GM21367 (cell line): ENCODE results near the gene PSMC4.
"Not testable (repeated sequence)": the region's sequence is repeated elsewhere in the genome, so short reads cannot be mapped to it uniquely, and the experiment has no call there.

Experiments used
- ATAC-seq: cut with Tn5 transposase; IDR thresholded peaks from one replicate; pipeline ENCODE4 v1.9.1; 2021; ENCODE audit not compliant: unreplicated experiment

The PSMC4 gene

DNA sequence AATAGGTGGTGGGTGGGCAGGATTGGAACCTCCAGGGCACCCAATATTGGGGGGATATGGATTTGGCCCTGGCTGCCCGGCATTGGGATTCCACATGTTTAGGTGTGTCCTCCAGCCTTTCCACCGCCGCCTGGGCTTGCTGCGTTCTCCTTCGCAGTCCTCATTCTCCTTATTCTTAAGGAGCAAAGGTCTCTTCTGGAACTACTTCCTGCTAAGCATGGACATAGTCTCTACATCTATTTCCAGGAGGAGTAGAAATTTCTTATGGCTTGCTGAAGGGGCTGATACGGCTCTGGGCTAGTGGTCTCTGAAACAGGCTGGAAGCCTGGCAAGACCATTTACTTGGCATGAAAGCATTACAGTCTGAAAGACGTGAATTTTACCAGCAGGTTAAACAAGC lies 27.4 kb upstream of the PSMC4 start:
- ATAC-seq = no peak

DNA sequence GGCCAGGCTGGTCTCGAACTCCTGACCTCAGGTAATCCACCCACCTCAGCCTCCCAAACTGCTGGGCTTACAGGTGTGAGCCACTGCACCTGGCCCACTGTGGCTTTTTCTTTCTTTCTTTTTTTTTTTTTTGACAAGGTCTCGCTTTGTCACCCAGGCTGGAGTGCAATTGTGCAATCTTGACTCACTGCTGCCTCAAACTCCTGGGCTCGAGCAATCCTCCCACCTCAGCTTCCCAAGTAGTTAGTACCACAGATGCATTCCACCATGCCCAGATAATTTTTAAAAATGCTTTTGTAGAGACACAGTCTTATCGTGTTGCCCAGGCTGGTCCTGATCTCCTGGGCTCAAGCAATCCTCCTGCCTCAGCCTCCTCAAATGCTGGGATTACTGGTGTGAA lies 24.4 kb upstream of the PSMC4 start:
- ATAC-seq = no peak

DNA sequence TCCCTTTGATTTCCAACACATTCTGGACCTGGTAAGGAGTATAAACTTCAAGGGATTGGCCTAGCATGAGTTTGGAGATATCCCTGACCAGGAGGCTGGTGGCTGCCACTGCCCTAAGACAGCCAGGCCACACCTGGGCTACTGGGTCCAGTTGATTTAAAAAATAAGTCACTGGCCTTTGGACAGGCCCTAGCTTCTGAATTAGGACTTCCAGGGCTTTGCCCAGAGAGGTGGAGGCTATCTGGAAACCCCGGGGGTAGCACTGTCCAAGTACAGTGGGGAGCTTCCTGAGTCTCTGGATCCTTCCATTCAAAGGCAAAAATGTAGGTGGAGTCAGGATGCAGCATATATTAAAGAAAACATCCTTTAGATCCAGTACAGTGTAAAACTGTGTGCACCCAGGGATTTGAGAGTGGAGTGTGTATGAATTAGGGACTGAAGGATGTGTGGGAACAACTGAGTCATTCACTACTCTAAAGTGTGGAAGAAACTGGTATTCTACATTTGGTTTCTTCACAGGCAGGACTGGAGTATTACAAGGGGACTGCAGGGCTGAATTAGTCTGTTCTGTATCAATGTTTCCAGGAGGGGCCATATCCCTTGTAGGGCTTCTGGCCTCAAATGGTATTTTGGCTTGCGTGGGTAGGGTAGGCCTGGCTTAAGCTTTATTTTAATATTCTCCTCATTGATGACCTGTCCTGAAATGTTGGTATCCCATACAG lies 21.8 kb upstream of the PSMC4 start:
- ATAC-seq = no peak

DNA sequence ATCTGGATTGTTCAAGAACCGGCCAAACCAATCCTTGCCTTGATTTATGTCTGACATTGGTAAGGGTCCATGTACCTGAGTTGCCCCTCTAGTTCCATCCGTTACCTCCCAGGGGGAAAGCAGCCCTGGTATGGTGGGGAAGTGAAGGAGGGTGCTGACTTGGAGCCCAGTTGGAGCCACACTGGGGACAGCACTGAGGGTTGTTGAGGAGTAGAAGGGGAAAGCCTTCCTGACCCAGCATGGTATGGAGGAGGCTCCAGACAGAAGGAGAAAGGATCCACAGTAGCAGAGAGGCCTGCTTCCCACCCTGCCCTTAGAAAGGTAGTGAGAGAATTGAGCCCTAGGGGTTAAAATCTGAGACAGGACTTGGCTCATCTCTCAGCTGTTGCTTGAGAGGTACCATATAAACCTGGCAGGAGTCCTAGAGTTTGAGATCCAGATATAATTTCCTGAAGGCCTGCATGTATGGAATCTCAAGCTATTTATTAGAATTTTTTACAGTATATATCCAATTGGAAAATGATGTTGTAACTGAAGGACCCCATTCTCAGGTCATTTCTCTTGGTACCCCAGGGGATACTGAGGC lies 19.8 kb upstream of the PSMC4 start:
- ATAC-seq = no peak

DNA sequence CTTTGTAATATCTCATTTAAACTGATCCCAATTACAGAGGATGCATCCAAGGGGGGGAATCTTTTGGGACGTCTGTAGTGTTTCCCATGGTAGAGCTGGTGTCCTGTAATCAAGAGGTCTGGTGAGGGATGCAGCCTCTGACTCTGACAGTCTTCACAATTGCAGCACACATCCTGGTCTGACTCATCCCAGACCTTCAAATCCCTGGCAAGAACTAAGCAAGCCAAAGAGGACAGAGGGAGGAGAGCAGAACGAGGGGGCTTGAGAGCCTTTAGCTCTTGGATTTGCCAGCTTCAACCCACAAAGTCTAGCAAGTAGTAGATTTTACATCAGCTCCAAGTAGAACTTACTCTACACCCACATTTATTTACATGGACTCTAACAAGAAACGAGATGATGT lies 19.3 kb upstream of the PSMC4 start:
- no peak for ATAC-seq

DNA sequence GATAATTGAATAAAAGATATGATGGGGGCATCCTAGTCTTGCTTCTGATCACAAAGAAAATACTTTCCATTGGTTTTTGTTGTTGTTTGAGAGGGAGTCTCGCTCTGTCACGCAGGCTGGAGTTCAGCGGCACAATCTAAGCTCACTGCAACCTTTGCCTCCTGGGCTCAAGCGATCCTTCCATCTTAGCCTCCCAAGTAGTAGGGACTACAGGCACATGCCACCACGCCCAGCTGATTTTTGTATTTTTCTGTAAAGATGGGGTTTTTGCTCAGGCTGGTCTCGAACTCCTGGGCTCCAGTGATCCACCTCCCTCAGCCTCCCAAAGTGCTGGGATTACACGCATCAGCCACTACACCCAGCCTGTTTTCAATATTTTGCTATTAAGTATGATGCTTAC lies 17.1 kb upstream of the PSMC4 start:
- ATAC-seq = no peak

DNA sequence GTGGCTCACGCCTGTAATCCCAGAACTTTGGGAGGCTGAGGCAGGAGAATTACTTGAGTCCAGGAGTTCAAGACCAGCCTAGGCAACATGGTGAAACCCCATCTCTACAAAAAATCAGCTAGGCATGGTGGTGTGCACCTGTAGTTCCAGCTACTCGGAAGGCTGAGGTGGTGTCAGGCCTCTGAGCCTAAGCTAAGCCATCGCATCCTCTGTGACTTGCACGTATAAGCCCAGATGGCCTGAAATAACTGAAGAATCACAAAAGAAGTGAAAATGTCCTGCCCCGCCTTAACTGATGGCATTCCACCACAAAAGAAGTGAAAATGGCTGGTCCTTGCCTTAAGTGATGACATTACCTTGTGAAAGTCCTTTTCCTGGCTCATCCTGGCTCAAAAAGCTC lies 13.1 kb upstream of the PSMC4 start:
- not testable (repeated sequence) for ATAC-seq

DNA sequence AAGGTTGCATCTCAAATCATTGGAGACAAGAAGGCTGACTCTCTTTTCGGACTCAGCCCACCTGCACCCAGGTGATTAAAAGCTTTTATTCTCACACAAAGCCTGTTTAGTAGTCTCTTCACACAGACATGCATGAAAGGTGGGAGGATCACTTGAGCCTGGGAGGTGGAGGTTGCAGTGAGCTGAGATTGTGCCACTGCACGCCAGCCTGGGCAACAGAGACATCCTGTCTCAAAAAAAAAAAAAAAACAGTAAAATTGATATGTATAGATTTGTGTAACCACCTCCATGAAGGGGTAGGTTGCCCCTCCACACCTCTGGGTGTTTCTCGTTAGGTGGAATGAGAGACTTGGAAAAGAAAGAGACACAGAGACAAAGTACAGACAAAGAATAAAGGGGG lies 12.0 kb upstream of the PSMC4 start:
- not testable (repeated sequence) for ATAC-seq

DNA sequence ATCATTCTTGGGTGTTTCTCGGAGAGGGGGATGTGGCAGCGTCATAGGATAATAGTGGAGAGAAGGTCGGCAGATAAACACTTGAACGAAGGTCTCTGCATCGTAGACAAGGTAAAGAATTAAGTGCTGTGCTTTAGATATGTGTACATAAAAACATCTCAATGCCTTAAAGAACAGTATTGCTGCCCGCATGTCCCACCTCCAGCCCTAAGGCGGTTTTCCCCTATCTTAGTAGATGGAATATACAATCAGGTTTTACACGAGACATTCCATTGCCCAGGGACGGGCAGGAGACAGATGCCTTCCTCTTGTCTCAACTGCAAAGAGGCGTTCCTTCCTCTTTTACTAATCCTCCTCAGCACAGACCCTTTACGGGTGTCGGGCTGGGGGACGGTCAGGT lies 11.6 kb upstream of the PSMC4 start:
- ATAC-seq = not testable (repeated sequence)

DNA sequence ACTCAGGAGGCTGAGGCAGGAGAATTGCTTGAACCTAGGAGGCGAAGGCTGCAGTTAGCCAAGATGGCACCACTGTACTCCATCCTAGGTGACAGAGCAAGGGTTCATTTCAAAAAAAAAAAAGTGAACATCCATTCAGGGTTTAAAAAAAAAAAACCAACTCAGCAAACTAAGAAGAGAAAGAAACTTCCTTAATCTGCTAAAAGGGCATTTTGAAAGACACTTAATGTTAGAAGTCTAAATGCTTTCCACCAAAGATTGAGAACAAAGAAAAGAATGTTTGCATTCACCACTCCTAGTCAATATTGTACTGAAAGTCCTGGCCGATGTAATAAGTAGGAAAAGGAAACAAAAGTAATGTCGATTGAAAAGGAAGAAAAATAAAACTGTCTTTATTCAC lies 7.1 kb upstream of the PSMC4 start:
- no peak for ATAC-seq

DNA sequence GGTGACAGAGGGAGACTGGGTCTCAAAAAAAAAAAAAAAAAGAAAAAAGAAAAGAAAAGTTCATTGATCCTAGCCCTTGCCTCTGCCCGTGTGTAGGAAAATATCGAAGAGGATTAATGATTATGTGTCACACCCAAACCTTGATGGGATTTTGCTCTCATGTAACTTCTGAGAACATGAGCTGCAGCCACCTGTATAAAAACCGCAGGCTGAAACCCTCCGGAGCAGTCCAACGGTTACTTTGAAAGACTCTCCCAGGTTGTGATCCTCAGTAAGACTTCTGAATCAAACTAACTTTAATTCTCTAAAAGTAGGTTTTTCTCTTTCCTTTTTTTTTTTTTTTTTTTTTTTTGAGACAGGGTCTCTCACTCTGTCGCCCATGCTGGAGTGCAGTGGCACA lies 4.3 kb upstream of the PSMC4 start:
- no peak for ATAC-seq

DNA sequence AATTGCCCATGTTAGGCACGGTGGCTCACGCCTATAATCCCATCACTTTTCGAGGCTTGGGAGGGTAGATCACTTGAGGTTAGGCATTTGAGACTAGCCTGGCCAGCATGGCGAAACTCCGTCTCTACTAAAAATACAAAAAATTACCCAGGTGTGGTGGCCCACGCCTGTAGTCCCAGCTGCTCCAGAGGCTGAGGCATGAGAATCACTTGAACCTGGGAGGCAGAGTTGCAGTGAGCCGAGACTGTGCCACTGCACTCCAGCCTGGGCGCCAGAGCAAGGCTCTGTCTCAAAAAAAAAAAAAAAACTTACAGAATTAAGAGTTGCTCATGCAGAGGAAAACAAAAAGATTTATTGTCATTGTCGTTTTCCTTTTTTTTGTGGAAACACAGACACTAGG lies 3.4 kb upstream of the PSMC4 start:
- no peak for ATAC-seq

DNA sequence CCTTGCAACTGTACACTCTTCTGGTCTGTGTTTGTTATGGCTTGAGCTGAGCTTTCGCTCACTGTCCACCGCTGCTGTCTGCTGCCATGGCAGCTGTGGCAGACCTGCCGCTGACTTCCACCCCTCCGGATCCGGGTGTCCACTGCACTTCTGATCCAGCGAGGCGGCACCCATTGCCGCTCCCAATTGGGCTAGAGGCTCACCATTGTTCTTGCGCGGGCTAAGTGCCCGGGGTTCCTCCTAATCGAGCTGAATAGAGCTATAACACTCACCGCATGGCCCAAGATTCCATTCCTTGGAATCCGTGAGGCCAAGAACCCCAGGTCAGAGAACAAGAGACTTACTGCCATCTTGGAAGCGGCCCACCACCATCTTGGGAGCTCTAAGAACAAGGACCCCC lies 2.2 kb upstream of the PSMC4 start:
- no peak for ATAC-seq

DNA sequence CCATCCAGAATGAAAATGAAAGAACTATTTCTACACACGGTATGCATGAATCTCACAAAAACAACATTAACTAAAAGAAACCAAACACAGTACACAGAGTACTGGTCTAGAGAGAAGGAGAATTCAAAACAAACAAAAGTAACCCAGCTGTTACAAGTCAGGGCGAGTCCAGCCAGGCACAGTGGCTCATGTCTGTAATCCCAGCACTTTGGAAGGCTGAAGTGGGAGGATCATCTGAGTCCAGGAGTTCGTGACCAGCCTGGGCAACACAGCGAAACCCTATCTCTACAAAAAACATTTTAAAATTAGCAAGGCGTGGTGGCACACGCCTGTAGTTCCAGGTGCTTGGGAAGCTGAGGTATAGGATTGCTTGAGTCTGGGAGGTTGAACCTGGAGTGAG lies 1.7 kb upstream of the PSMC4 start:
- no peak for ATAC-seq

DNA sequence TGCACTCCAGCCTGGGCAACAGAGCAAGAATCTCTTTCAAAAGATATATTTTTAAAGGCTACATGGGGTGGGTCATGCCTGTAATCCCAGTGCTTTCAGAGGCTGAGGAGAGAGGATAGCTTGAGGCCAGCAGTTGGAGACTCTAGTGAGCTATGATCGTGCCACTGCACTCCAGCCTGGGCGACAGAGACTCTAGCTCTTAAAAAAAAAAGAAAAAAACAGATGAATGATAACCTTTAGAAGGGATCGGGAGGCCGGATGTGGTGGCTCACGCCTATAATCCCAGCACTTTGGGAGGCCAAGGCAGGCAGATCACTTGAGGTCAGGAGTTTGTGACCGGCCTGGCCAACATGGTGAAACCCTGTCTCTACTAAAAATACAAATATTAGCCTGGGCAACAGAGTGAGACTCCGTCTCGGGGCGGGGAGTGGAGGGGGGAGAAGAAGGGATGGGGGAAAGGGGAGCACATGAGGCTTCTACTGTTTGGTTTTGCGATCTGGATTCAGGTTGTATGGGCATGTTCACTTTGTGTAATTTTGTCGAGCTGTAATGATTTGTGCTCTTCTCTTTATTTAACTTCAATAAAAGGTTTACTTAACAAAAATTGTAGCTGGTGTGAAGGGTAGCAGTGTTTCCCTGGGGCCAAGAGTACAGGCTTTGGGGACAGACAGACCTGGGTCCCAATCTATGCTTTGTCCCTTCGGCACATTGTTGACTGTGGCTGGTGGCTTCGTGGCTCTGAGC lies 1.1 kb upstream of the PSMC4 start:
- ATAC-seq = no peak

DNA sequence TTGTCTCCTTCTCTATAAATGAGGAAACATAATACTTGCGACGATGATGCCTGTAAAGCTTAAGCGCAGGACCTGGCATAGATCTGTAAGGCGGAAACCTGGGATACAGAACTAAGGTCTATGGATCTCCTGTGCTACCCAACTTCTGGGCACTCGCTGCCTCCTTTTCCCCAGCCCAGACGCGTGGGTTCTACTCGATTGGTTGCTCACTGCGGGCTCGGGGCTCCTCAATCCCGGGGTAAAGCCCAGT lies 615 bp upstream of the PSMC4 start:
- no peak for ATAC-seq

DNA sequence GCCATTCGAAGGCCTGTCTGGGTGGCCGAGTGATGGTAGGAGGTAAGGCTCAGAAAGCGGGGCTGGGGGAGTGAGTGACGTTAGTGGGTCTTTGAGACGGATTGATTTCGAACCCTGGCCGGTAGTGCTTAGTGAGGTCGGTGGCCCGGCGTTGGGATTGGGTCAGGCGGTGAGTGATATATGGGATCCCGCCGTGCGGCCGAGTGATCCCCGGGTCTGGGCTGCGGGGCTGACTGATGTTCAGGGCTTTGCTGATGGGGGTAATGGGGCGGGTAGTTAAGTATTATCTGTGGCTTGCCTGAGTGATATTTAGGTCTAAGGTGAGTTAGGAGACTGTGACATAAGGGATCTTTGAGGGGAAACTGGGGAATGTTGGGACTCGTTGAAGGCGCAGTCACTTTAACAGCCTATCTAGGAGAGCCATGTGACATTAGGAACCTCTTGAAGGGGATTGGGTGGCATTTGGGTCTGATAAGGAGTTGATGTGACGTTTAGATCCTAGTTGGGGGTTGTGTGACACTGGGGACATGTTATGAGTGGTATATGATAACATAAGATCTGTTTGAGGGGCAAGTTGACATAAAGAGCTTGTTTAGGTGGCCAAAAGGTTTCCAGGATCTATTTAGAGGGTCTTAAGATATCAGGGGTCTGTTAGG lies 543 bp downstream of the PSMC4 start:
- no peak for ATAC-seq

DNA sequence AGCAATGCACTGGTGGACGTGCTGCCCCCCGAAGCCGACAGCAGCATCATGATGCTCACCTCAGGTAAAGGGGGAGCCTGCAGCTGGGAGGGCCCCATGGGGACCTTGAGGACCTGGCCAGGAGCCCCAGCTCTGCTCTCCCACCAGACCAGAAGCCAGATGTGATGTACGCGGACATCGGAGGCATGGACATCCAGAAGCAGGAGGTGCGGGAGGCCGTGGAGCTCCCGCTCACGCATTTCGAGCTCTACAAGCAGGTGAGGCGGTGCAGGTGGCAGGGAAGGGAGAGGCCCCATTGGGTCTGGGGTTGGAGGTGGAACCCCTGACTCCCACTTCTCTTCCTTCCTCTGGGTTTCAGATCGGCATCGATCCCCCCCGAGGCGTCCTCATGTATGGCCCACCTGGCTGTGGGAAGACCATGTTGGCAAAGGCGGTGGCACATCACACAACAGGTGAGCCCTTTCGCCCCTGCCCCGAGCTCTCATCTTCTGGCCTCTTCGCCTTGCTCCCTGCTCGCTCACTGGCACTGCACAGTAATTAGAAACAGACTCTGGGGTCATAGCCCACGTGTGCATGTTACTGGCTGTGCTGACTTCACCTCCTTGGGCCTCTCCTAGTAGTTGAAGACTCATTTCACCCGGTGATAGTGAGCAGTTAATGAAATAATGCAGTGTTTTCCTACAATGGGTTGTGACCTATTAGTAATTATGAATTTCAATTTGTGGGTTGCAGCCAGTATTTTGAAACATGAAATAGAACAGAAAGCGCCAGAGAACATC lies 3.6 kb downstream of the PSMC4 start:
- no peak for ATAC-seq

DNA sequence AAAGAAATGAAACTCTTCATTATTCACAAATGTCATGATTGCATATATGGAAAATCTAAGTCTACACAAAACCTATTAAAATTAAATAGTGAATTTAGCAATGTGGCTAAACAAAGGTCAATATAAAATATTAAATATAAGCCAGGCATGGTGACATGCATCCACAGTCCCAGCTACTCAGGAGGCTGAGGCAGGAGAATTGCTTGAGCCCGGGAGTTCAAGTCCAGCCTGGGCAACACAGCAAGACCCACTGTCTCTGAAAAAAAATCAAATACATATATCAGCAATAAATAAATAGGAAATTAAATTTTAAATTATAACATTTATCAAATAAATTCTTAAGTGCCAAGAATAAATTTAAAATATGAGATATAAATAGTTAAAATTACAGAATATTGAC lies 11.9 kb downstream of the PSMC4 start:
- ATAC-seq = no peak

DNA sequence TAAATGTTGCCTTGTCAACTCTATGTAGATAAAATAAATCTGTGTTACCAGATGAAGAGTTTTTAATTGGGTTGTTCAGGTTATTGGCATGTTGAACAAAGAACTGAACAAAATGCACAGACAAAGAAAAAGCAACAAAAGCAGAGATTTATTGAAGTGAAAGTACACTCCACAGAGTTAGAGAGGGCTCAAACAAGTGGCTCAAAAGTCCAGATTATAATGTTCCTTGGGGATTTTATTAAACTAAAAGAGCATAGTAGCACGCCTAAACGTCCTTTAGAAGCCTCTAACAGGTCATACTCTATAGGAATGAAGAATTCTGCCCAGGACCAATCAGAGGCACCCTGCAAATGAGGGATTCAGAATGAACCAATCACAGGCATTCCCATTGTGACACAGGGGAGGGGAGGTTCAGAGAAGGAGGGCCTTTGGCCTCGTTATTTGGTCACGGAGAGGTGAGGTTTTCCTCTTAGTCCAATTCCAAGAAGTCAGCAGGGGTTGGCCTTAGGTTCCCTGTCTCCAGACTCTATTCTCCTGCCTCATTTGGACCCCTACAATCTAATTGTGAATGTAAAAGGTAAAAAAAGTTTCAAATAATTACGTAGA lies 12.8 kb downstream of the PSMC4 start:
- ATAC-seq = no peak

DNA sequence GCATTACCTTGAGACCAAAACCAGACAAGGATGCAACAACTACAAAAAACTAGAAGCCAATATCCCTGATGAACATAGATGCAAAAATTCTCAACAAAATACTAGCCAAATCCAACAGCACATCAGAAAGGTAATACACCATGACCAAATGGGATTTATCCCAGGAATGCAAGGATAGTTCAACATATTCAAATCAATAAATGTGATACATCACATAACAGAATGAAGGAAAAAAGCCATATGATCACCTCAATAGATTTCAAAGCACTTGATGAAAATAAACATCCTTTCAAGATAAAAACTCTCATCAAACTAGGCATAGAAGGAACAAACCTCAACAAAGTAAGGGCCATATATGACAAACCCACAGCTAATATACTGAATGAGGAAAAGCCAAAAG lies 15.7 kb downstream of the PSMC4 start:
- ATAC-seq = no peak
